Activated CD8-positive, alpha-beta memory T cell treated with anti-CD3 and anti-CD28 coated beads, Interleukin-2, amount 50 U/mL, for 4 hours (primary cell): ENCODE results near the gene BAIAP2.
"Not testable (repeated sequence)": the region's sequence is repeated elsewhere in the genome, so short reads cannot be mapped to it uniquely, and the experiment has no call there.

Experiments used
- DNase-seq: peaks from one replicate; pipeline ENCODE4 v3.0.0-alpha.2; 2020

The BAIAP2 gene

DNA sequence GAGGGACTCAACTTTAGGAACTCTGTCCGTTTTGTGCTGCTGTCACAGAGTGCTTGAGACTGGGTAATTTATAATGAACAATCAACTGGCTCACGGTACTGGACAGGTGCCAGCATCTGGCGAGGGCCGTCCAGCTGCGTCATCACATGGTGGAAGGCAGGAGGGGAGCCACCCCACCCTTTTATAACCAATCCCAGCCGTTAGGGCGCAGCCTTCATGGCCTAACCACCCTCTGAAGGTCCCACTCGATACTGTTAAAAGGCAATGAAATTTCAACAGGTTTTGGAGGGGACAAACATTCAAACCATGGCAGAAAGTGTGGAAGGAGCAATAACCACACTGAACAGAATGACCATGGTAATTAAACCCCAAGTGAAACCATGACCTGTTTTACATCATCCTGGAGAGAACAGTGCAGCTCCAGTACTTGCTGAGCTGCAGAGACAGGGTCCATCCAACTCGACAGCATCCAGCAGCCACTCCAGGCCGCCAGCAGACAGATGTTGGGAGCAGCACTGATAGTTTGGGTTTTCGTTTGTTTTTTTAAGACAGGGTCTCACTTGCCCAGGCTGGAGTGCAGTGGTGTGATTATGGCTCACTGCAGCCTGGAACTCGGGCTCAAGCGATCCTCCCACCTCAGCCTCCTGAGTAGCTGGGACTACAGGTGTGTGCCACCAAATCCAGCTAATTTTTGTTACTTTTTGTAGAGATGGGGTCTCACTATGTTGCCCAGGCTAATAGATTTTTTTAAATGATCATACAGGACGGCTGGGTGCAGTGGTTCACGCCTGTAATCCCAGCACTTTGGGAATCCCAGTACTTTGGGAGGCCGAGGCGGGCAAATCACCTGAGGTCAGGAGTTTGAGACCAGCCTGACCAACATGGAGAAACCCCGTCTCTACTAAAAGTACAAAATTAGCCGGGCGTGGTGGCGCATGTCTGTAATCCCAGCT lies 32.3 kb upstream of the BAIAP2 start:
- no peak for DNase-seq

- DNase-seq: no peak
These were observed 31.1 kb upstream of the BAIAP2 start for GRCh38 chr17:81003711-81004475.

- DNase-seq: no peak
These were observed 28.1 kb upstream of the BAIAP2 start for GRCh38 chr17:81006891-81007290.

DNA sequence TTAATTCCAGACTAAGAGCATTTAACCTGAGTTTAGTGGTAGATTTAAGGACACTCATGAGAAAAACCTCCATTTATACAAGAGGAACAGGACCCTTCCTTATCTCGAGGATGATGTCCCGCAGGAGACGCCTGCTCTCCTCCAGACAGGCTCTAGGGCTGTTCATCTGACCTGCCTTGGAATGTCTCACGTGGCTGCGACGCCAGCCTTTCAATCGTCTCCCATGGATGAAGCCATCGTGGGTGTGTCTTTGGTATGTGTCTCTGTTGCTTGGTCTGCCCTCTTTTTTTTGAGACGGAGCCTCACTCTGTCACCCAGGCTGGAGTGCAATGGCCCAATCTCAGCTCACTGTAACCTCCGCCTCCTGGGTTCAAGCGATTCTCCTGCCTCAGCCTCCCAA lies 26.8 kb upstream of the BAIAP2 start:
- no peak for DNase-seq

- no peak for DNase-seq
These were observed 25.8 kb upstream of the BAIAP2 start for GRCh38 chr17:81009136-81009535.

- DNase-seq: no peak
These were observed 24.0 kb upstream of the BAIAP2 start for GRCh38 chr17:81010935-81011334.

DNA sequence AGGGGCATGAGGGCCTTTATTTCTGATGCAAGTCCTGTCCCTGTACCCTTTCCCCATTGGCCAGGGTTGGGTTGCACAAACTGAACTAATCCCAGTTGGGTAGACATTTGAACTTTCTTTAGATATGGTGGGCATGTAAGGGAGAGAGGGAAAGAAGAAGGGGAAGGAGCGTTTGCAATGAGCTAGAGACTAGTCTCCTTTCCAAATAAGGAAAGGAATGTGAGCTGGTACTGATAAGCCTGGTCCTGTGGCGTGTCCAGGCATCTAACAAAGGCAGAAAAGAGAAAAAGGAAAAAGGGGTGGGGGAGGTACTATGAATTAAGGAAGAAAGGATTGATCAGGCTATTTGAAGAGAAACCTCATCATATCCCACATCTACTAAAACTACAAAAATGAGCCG lies 23.0 kb upstream of the BAIAP2 start:
- DNase-seq: no peak

- no peak for DNase-seq
These were observed 22.1 kb upstream of the BAIAP2 start for GRCh38 chr17:81012574-81013447.

GRCh38 chr17:81013642-81014041 lies 21.3 kb upstream of the BAIAP2 start:
- DNase-seq: no peak

- no peak for DNase-seq
These were observed 19.8 kb upstream of the BAIAP2 start for GRCh38 chr17:81015136-81015535.

DNA sequence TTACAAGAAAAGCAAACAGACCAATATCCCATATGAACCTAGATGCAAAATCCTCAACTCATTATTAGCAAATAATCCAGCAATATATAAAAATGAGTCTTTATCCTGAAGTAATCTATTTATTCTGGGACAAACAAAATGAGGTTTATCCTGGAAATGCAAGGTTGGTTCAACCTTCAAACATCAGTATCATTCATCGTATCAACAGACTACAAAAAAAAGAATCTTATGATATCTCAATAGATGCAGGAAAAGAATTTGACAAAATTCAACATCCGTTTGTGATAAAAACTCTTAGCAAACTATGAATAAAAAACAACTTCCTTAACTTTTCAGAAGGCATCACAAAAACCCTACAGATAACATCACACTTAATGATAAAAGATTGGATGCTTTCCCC lies 18.4 kb upstream of the BAIAP2 start:
- DNase-seq: no peak

DNA sequence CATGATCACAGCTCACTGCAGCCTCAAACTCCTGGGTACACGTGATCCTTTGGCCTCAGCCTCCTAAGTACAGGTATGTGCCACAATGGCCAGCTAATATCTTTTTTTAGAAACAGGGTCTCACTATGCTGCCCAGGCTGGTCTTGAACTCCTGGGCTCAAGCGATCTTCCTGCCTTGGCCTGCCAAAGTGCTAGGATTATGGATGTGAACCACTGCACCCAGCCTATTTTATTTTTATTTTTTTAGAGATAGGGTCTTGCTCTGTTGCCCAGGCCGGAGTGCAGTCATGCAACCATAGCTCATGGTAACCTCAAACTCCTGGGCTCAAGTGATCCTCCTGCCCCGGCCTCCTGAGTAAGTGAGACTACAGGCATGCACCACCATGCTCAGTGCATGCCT lies 17.6 kb upstream of the BAIAP2 start:
- not testable (repeated sequence) for DNase-seq

- no peak for DNase-seq
These were observed 16.7 kb upstream of the BAIAP2 start for GRCh38 chr17:81018044-81018802.

- DNase-seq: no peak
These were observed 15.1 kb upstream of the BAIAP2 start for GRCh38 chr17:81019563-81020442.

DNA sequence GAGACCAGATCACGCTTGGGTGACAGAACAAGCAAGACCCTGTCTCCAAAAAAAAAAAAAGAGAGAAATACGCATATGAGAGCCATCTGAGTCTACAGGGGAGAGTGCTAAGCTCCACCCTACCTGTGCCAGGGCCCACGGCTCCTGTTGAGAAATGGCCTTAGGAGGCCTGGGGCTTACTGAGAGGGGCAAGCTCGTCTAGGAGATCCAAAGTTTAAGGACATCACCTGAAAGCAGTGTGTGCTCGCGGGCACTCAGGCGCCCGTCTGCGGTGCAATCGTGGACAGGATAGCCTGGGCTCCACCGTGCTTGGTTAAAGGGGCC lies 14.5 kb upstream of the BAIAP2 start:
- DNase-seq: no peak

- DNase-seq: peak; percentile 12
These were observed 14.0 kb upstream of the BAIAP2 start for GRCh38 chr17:81020767-81021497.

GRCh38 chr17:81021531-81022343 lies 13.2 kb upstream of the BAIAP2 start:
- DNase-seq: no peak

DNA sequence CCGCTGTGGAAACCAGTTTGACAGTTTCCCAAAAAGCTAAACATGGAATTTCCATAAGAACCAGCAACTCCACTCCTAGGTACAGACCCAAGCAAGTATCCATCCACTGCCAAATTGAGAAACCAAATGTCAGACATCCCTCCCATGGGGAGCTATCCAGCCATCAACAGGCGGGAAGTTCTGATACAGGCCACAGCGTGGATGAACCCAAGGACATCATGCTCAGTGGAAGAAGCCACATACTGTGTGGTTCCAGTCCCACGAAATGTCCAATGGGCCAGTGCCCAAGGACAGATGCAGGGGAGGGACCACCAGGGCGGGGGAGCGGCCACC lies 12.6 kb upstream of the BAIAP2 start:
- no peak for DNase-seq

DNA sequence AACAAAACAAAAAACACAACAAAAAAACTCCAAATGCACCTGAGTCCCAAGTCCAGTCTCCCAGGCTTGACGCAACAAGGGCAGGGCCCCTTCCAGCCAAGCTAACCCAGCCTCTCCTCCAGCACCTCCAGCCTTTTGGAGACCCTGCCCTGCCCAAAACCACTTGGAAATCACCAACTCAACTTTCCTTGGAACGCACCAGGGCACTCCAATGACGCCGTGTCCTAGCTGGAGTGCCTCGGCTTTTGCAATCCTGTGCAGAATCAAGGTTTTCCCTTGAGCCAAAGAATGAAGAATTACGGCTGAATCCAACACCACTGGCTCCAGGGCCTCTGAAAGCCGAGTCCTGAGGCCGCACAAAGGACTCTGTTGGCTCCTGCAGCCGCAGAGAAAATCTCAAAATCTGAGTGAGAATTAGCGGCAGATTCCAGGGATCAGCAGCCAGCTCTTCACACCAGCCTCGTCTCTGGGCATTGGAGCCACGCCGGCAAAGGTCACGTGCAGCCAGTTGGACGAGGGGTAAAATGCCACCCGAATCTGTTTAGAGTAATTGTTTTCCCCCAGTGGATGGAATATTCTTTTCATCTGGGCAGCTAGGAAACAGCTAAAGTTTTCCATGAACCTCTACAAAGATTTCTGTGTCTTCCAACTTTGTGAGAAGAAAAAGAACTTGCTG lies 9.7 kb upstream of the BAIAP2 start:
- DNase-seq: no peak
